ENCODE data around the gene TANGO6.

Gene TANGO6

GRCh38 chr16:69100071-69100691, 256.9 kb downstream of the TANGO6 start:
- no peak for DNase-seq (ENCODE audit: low spot score)

GRCh38 chr16:69105501-69106361, 262.4 kb downstream of the TANGO6 start, which contains the start of gene HAS3:
Gene HAS3, plus strand, starts transcription at chr16:69105653. Its CDS starts 3,743 bp downstream, at chr16:69109396.
- no peak for DNase-seq (ENCODE audit: low spot score)

GRCh38 chr16:69106491-69107315, 263.4 kb downstream of the TANGO6 start:
- DNase-seq (ENCODE audit: low spot score): no peak

GRCh38 chr16:69107316-69107962, 264.1 kb downstream of the TANGO6 start:
- no peak for DNase-seq (ENCODE audit: low spot score)

- no peak for DNase-seq (ENCODE audit: low spot score)
Measured at GRCh38 chr16:69108064-69108904, 265.0 kb downstream of the TANGO6 start.

- DNase-seq (ENCODE audit: low spot score): no peak
Measured at GRCh38 chr16:69108905-69109252, 265.5 kb downstream of the TANGO6 start.

- no peak for DNase-seq (ENCODE audit: low spot score)
Measured at GRCh38 chr16:69109486-69110270, 266.3 kb downstream of the TANGO6 start.

- no peak for DNase-seq (ENCODE audit: low spot score)
Measured at GRCh38 chr16:69110406-69110805, 267.1 kb downstream of the TANGO6 start.

- no peak for DNase-seq (ENCODE audit: low spot score)
Measured at GRCh38 chr16:69111216-69111875, 268.0 kb downstream of the TANGO6 start.

GRCh38 chr16:69111876-69112230, 268.5 kb downstream of the TANGO6 start:
- no peak for DNase-seq (ENCODE audit: low spot score)

GRCh38 chr16:69112285-69113129, 269.2 kb downstream of the TANGO6 start:
- DNase-seq (ENCODE audit: low spot score): no peak

- no peak for DNase-seq (ENCODE audit: low spot score)
Measured at GRCh38 chr16:69113216-69113615, 269.9 kb downstream of the TANGO6 start.

GRCh38 chr16:69114346-69114975, 271.1 kb downstream of the TANGO6 start:
- DNase-seq (ENCODE audit: low spot score): no peak

- no peak for DNase-seq (ENCODE audit: low spot score)
Measured at GRCh38 chr16:69114976-69115355, 271.6 kb downstream of the TANGO6 start.

GRCh38 chr16:69115361-69115760, 272.0 kb downstream of the TANGO6 start:
- no peak for DNase-seq (ENCODE audit: low spot score)

- no peak for DNase-seq (ENCODE audit: low spot score)
Measured at GRCh38 chr16:69115837-69116236, 272.5 kb downstream of the TANGO6 start.

- DNase-seq (ENCODE audit: low spot score): no peak
Measured at GRCh38 chr16:69116256-69116875, 273.0 kb downstream of the TANGO6 start.

GRCh38 chr16:69116906-69117305, 273.6 kb downstream of the TANGO6 start:
- DNase-seq (ENCODE audit: low spot score): no peak

Data from left forelimb (tissue), 1 donor.